ENCODE results near the gene LONP1.
A peak's percentile ranks its signal among the peaks of the same experiment; 100 is the strongest.

Gene LONP1

DNA sequence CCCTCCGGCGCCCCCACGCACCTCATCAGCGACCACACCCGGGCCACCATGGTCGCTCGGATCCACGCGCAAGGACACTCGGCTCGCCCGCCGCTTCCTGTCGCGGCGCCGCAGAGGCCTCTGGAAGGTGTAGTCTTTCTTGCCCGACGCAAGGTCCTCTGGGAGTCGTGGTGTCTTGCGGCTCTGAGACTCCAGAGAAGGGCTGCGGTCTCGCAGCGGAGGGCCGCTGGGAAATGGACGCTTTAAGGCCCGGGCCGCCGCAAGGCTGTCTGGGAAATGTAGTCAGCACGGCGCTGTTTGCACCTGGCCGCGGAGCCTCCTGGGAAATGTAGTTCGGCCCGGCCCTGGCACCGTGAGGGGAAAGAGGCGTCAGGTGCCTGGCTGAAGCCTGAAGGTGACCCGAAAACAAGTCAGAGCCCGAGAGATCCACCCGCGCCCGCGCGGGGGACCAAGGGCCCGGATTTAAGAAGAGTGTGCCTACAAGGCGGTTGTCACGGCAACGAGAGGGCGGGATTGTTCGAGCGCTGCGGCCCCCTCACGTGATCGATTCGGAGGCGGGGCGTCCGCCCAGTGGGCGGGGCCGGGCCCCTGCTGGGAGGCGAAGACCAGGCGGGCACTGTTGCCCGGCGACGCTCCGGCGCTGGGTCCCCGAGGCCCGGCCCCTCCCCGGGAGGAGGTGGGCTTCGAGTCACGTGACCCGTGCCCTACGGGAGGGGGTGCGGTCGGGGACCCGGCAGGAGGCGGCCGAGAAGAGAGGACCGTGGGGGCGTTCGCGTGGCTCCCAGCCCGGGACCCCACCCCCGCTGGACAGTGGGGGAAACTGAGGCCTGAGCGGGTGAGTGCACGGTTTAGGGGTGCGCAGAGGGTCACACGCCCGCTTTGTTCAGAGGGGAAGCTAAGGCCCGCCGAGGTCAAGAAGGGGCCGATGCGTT is 39.2 kb downstream of the LONP1 start, which contains the start of the genes HSD11B1L and MICOS13:
Gene HSD11B1L (plus strand): TSS at position 591 of the 932 bp plus-strand sequence. CDS start 3,806 bp downstream, outside the sequence.
Gene MICOS13 (minus strand): TSS at position 80 of the 932 bp plus-strand sequence. CDS start 30 bp downstream, at position 50.
- H3K4me3 ChIP-seq (ENCODE audit: low read depth, low read length), result peak within 1 kb of the TSS; percentile 96
- TF ChIP-seq, protein P1, sequence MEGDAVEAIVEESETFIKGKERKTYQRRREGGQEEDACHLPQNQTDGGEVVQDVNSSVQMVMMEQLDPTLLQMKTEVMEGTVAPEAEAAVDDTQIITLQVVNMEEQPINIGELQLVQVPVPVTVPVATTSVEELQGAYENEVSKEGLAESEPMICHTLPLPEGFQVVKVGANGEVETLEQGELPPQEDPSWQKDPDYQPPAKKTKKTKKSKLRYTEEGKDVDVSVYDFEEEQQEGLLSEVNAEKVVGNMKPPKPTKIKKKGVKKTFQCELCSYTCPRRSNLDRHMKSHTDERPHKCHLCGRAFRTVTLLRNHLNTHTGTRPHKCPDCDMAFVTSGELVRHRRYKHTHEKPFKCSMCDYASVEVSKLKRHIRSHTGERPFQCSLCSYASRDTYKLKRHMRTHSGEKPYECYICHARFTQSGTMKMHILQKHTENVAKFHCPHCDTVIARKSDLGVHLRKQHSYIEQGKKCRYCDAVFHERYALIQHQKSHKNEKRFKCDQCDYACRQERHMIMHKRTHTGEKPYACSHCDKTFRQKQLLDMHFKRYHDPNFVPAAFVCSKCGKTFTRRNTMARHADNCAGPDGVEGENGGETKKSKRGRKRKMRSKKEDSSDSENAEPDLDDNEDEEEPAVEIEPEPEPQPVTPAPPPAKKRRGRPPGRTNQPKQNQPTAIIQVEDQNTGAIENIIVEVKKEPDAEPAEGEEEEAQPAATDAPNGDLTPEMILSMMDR (IDR thresholded peaks at IDR 0.05; ENCODE audit: low read depth, low read length, missing control alignments), result no peak
- peak; percentile 97 for DNase-seq (ENCODE audit: low read depth)
- in situ Hi-C loops (cut with HindIII; ENCODE audit: low sequenced_read_pairs), result no loop called here

DNA sequence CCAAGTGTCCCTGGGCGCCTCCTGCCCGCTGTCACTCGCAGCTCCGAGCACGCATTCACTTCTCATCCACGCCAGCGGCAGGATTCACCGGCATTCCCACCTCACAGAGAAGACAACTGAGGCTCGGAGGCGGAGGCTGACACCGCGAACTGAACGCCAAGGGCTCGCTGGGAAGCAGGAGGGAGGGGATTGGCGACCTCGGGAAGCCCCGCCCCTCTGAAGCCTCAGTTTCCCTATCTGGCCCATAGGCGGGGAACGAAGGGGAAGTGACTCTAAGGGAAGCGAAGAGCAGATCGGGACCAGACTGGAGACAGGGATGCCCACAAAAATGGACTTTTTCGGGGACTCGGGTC is 39.9 kb downstream of the LONP1 start:
- TF ChIP-seq, protein P1 (IDR thresholded peaks at IDR 0.05; ENCODE audit: low read depth, low read length, missing control alignments), result no peak
- in situ Hi-C loops (cut with HindIII; ENCODE audit: low sequenced_read_pairs), result no loop called here
- no peak for DNase-seq (ENCODE audit: low read depth)
- peak overlapping the region; percentile 96 for H3K4me3 ChIP-seq (ENCODE audit: low read depth, low read length)

DNA sequence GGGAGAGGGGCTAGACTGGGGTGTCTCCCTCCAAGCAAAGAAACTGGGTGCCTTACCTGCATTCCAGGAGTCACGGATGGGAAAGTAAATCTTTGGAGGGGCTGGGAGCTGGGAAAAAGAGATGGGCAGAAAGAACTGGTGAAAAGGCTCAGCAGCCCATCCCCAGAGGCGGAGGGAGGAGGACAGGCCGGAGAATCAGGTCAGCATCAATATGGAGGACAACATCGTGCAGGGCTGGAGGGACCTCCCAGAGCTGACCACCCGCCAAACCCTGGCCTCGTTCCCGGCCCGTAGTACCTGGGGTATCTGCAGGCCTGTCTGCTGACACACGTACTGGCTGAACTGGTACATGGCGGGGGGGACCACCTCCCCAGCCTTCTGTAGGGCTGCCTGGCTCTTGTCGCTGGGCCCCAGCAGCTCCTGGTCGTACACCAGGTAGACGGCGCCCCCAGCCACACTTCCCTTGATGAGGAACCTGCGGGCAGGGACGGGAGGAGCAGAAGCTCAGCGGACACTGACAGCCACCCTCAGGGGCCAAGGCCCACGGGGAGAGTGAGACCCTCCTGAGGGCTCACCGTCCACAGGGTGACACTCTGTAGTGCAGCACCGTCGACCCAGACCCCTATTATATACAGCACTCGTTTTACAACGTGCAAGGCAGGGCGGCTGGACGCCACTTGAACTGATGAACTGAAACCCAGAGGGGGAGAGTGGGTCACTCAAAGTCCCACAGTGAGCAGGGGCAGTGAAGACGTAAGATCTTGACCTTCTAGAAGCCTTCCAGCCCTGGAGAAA is 40.5 kb downstream of the LONP1 start:
- in situ Hi-C loops (cut with HindIII; ENCODE audit: low sequenced_read_pairs), result no loop called here
- no peak for DNase-seq (ENCODE audit: low read depth)
- H3K4me3 ChIP-seq (ENCODE audit: low read depth, low read length), result peak overlapping the region; percentile 96
- TF ChIP-seq, protein P1 (IDR thresholded peaks at IDR 0.05; ENCODE audit: low read depth, low read length, missing control alignments), result no peak

DNA sequence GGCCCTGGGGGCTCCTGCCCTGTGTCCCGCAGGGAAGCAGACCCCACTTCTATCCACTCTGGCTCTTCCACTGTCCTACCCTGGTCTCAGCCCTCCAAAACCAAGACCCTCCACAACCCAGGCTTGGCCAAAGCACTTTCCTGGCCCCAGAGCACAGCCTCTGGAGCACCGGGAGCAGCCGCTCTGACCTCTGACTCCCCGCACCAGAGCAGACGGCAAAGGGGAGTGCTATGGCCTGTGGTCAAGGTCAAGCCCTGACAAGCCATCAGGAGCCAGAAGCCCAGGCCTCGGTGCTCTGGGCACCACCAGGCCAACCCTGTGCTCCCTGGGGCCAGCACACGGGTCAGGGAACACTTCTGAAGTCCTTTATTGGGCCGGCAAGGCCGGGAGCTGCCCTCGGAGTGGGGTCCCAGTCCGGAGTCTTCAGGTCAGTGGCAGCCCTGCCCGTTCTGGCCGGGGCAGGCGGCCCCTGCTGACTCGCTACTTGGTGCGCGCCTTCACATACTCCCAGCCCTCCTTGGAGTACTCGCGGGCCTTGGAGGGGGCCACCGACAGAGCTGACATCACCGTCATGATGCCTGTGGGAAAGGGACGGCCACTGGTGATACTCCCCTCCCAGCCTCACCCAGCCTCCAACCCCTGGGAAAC is 41.8 kb downstream of the LONP1 start:
- no peak for DNase-seq (ENCODE audit: low read depth)
- TF ChIP-seq, protein P1 (IDR thresholded peaks at IDR 0.05; ENCODE audit: low read depth, low read length, missing control alignments), result no peak
- in situ Hi-C loops (cut with HindIII; ENCODE audit: low sequenced_read_pairs), result no loop called here
- no peak overlapping the region for H3K4me3 ChIP-seq (ENCODE audit: low read depth, low read length)

DNA sequence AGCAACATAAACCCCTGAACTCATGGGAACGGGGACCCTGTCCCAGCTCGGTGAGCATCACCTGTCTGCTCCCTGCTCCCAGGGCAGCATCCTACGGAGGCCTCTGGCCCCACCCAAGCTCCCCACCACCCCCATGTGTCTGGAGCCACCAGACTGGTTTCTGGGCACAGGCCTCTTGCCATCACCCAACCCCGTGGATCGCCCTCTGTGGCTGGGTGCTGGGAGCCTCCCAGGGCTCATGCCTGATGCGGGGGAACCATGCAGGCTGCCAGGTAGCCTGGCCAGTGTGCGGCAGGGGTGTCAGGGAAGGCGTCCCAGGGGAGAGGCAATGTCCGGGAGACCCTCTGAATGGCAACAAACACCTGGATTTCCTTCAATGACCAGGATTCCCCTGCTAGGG is 42.4 kb downstream of the LONP1 start:
- in situ Hi-C loops (cut with HindIII; ENCODE audit: low sequenced_read_pairs), result no loop called here
- H3K4me3 ChIP-seq (ENCODE audit: low read depth, low read length), result no peak overlapping the region
- TF ChIP-seq, protein P1 (IDR thresholded peaks at IDR 0.05; ENCODE audit: low read depth, low read length, missing control alignments), result no peak
- DNase-seq (ENCODE audit: low read depth), result no peak

DNA sequence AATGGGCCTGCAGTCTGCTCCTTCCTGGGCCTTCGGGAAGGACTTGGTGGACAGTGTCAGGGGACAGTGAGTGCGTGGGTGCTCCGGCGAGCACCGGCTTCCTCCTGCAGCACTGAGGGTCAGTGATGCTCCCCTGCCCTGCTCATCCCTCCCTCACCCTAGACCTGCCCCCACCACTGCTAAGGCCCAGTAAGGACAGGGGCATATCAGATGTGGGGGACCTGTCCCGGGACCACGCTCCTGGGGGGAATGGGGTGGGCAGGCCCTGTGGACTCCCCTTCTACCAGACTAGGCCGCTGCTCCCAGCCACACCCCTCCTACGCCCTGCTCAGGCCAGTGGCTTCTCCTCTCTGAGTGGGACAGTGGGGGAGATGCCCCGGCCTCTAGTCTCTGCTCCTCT is 42.8 kb downstream of the LONP1 start:
- H3K4me3 ChIP-seq (ENCODE audit: low read depth, low read length), result no peak overlapping the region
- TF ChIP-seq, protein P1 (IDR thresholded peaks at IDR 0.05; ENCODE audit: low read depth, low read length, missing control alignments), result no peak
- DNase-seq (ENCODE audit: low read depth), result no peak
- in situ Hi-C loops (cut with HindIII; ENCODE audit: low sequenced_read_pairs), result no loop called here

Measured in astrocyte of the cerebellum (primary cell).